HG03354 (cell line): Measurements from ENCODE around the gene ZNF541.

Experiments used
- ATAC-seq: cut with Tn5 transposase; IDR thresholded peaks from one replicate; pipeline ENCODE4 v1.9.1; 2021; ENCODE audit warnings: mild to moderate bottlenecking; ENCODE audit not compliant: unreplicated experiment, poor library complexity, severe bottlenecking

Gene ZNF541

GRCh38 chr19:47549261-47549862 lies 23.6 kb downstream of the ZNF541 start:
- no peak for ATAC-seq

DNA sequence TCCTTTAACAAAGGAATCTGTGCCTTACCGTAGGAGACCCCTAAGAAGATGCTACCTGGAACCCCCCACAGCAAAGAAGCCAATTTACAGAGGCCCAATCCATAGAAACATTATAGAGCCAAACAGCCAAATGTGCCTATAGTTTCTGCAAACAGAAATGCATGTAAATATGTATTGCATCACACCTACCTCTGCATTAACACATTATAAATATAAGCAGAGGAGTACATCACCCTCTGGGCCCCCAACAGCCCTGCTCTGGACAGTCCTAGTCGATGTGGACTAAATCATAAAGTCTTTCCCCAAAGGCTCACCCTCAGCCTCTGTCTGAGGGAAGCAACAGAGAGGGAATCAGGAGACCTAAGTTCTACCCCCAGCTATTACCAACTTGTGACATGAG lies 25.7 kb downstream of the ZNF541 start:
- no peak for ATAC-seq

GRCh38 chr19:47545061-47545948 lies 27.6 kb downstream of the ZNF541 start:
- ATAC-seq = no peak

- ATAC-seq = no peak
Observed at GRCh38 chr19:47544476-47544875, 28.5 kb downstream of the ZNF541 start.

DNA sequence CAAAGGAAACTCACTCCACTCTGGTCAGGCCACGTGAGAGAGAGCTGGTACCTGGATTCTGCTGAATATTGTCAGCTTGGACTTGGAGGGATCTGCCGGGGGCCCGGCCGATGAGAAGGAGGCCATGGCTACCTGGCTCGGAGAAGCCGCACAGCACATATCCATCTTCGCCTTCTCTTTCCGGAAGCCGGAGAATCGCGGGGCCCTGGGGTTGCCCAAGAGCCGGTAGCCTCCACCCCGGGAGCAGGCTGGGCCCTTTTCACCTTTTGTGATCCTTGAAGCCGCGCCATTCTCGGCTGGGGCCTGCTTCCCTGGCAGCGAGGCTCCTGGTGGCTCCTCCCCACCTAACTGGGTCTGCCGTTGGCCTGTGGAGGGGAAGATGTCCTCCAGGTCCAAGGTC lies 28.9 kb downstream of the ZNF541 start:
- no peak for ATAC-seq

- ATAC-seq = no peak
Observed at GRCh38 chr19:47542030-47542475, 30.9 kb downstream of the ZNF541 start.

DNA sequence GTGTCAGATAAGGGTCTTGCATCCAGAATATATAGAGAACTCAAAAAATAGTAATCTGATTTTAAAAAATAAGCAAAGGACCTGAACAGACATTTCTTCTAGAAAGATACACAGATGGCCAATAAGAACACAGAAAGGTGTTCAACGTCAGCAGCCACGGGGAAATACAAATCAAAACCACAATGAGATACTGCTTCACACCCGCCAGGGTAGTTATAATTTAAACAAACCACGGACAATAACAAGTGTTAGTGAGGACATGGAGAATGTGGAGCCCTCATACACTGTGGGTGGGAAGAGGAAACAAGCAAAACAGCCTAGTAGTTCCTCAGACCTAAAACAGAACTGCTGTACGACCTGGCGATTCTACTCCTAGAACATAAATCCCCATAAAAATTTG lies 31.4 kb downstream of the ZNF541 start:
- ATAC-seq = no peak

- ATAC-seq = no peak
Observed at GRCh38 chr19:47540748-47541147, 32.2 kb downstream of the ZNF541 start.

DNA sequence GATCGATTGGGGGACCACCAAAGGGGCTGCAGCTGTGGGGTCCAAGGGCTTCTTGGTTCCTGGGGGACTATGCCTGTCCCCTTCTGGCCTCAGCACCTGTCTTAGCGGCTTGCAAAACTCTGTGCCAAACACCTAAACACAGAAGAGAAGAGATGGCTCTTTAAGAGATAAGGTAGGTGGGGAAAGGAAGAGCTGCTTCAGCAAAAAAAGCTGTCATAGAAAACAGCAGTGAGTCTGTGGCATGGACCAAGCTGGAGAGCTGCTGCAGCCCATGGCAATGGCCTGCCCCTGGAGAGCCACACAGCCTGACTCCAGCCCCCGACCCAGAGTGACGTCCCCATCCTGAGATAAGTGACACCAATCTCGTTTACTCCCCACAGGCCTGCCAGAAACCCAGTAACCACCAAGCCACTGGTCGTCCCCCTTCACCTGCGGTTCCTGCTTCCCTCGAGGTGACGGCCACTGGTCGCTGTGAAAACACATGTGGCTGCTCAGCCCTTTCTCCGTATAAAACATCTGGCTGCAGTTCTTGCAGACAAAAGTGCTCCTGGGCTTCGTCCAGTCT lies 33.1 kb downstream of the ZNF541 start:
- no peak for ATAC-seq

GRCh38 chr19:47538812-47539211 lies 34.1 kb downstream of the ZNF541 start:
- ATAC-seq = no peak

GRCh38 chr19:47537493-47537892 lies 35.5 kb downstream of the ZNF541 start:
- ATAC-seq = no peak

DNA sequence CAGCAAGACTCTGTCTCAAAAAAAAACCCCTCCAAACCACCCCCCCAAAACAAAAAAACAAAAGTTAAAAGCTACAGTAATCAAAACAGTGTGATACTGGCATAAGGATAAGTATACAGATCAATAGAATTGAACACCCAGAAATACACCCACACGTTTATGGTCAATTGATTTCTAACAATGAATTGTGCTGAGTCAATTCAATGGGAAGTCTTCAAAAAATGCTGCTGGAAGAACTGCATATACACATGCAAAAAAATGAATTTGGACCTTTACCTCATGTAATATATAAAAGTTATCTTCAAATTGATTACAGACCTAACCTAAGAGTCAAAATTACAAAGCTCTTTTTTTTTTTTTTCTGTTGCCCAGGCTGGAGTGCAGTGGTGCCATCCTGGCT lies 38.3 kb downstream of the ZNF541 start:
- no peak for ATAC-seq

DNA sequence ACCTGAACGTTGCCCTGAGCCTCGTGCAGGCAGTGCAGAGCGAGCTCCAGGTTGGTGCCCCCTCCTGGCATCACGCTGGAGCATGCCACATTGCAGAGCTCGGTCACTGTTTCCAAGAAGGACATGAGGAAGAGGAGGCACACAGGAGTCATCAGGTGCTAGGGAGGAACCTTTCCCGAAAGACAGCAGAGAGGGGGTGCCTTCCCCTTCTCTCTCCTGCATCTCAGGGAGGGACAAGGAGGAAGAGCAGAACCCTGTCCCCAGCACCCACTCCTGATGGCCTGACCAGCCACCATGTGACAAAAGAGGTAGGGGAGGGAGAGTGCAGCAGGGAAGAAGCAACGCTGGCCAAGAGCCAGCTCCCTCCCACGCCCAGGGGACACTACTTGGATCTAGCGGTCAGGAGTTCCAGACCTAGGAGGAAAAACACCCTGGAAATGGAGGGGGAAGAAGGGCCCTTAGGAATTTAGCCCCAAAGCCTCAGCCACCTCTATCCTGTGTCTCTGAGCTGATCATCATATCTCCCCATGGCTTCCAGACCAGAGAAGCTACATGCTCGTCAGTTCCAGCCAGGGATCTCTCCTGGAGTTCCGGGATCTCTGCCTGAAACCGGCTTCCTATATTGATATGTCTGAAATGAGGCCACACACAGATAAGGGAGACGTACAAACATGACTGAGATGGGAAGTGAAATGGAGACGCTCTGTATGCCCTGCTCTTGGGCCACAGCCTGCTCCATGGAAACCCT lies 41.1 kb downstream of the ZNF541 start:
- no peak for ATAC-seq

- no peak for ATAC-seq
Observed at GRCh38 chr19:47529018-47529742, 43.8 kb downstream of the ZNF541 start.

- ATAC-seq = no peak
Observed at GRCh38 chr19:47526798-47527197, 46.1 kb downstream of the ZNF541 start.

DNA sequence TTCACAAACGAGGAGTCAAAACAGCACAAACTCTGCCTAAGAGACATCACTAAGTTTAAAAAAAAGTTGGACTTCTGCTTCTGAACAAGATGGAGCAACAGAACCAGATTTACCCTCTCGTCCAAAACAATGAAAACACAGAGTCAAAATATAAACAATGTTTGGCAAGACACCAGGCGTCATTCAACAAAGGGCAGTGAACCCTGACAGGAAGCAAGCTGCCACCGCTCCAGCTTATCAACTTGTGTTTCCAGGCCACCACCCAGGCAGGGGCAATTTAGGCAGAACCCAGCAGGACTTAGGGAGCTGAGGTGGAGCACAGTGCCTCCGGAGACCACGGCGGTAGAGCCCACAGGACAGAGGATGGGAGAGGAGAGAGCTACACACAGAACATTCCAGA lies 49.5 kb downstream of the ZNF541 start:
- no peak for ATAC-seq
